Brain microvascular endothelial cell (primary cell): ENCODE measurements around the gene FHL2.

Experiments
- DNase-seq: peaks from one replicate; pipeline ENCODE4 v3.0.0-alpha.2; 2020
- H3K27ac ChIP-seq: fragments of 250-450 bp; sonication (Bioruptor Pico); 2 replicates; pipeline ENCODE4 v1.5.1; 2020; ENCODE audit warnings: mild to moderate bottlenecking, moderate library complexity
- H3K27me3 ChIP-seq: fragments of 250-450 bp; sonication (Bioruptor Pico); replicated peaks from 2 replicates; pipeline ENCODE4 v1.5.1; 2020; ENCODE audit warnings: mild to moderate bottlenecking
- H3K36me3 ChIP-seq: fragments of 250-450 bp; sonication (Bioruptor Pico); replicated peaks from 2 replicates; pipeline ENCODE4 v1.5.1; 2020; ENCODE audit warnings: mild to moderate bottlenecking
- H3K4me3 ChIP-seq: 2 replicates; pipeline ENCODE4 v1.5.1; 2011; ENCODE audit warnings: low read depth, mild to moderate bottlenecking, control low read depth, low read length, moderate library complexity
- CTCF ChIP-seq: IDR thresholded peaks from 2 replicates; pipeline ENCODE4 v1.5.1; 2011; ENCODE audit warnings: low read depth, mild to moderate bottlenecking, moderate library complexity, low read length, control low read depth, inconsistent platforms; ENCODE audit errors: missing control alignments
- in situ Hi-C: cut with HindIII; loops from 2 replicates; pipeline ENCODE4 v1.10.0; 2017; ENCODE audit warnings: low sequenced_read_pairs, low pct_ligation_motif_present

Gene FHL2

DNA sequence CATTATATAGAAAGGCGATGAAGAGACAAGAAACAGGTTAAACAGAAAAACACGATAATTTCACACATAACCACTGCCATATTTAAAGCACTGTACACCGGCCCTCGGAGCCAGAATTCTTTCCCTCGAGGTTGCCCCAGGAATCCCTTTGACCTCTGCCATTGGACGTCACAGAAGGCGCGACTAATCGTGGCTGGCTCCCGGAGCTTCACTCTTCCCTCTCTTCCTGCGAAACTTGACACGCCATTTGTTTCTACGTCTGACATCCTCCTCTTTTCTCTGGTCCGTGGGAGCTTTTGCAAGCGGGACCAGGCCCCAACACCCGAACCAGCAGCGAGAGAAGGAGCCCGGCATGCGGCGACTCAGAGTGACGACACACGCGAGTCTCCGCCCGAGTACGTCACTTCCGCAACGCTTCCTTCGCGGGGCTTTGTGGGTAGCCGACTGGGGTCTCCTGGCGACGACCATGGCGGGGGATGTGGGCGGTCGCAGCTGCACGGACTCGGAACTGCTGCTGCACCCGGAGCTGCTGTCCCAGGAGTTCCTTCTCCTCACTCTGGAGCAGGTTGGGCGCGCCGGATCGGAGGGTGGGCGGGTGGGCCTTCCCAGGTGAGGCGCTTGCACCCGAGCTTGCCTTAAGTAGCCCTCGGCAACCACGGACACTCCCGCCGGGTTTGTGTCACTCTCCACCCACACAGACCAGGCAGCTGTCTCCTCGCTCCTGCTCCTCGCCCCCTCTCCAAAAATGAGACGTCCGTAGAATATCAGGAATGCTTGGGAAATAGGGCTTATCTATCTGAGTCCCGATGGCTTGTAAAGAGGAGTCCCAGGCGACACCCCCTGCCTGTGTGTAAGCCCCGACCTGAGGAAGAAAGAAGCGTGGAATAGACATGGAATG is 61.5 kb downstream of the FHL2 start, which contains the start of gene C2orf49:
Gene C2orf49, plus strand, starts transcription at position 419 of the 898 bp plus-strand sequence. Its CDS starts 48 bp downstream, at position 467.
- TF ChIP-seq CTCF: no peak
- peak within 1 kb of the TSS; percentile 88 for H3K4me3 ChIP-seq
- peaks cover 16% of the 10 kb centered on the region for H3K36me3 ChIP-seq
- H3K27me3 ChIP-seq: no peaks in the 10 kb centered on the region
- in situ Hi-C loops: no loop called here
- peak; percentile 80 for DNase-seq
- H3K27ac ChIP-seq: peak within 1 kb of the TSS; percentile 100

DNA sequence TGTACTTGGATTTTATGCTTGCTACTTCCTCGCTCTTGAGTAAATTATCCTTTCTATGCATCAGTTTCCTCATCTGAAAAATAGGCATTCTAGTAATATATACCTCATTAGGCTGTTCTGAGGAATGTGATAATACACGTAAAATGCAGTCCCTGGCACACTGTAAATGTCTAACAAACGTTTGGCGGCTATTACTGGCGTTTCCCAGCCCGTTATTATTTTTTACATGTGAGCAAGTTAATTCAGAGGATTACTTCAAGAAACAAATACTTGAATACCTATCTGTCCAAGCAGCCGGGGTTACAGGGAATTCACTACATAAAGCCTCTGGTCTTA is 62.1 kb downstream of the FHL2 start:
- in situ Hi-C loops: no loop called here

GRCh38 chr2:105335469-105335868 is 63.4 kb downstream of the FHL2 start:
- no peaks in the 10 kb centered on the region for H3K27me3 ChIP-seq
- H3K27ac ChIP-seq: no peak overlapping the region
- peaks cover 8% of the 10 kb centered on the region for H3K36me3 ChIP-seq
- no peak for DNase-seq
- no peak for TF ChIP-seq CTCF
- in situ Hi-C loops: no loop called here
- no peak overlapping the region for H3K4me3 ChIP-seq

More for the DNA sequence above, 62.1 kb downstream of the FHL2 start:
- H3K27me3 ChIP-seq: no peaks in the 10 kb centered on the region
- peak overlapping the region; percentile 100 for H3K27ac ChIP-seq
- no peak for TF ChIP-seq CTCF
- DNase-seq: no peak
- H3K4me3 ChIP-seq: peak overlapping the region; percentile 88
- H3K36me3 ChIP-seq: peaks cover 14% of the 10 kb centered on the region

DNA sequence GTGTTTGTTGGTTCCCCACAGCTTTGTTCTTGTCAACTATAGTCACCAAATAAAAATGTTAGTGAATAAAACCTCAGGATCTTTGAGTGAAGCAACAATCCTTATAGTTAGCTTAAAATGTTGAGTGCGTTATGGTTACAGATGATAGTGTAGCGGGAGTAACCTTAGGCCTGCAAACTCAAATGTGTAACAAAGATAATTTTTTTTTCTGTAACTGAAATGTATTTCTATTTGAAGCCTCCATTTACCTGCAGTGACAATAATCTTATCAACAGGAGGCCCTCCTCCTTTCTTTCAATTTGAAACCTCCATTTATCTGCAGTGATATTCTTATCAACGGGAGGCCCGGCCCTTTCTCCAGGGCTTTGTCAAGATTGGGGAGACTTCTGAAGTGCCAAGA is 64.6 kb downstream of the FHL2 start:
- no peak for TF ChIP-seq CTCF
- H3K27ac ChIP-seq: no peak overlapping the region
- peaks cover 2% of the 10 kb centered on the region for H3K36me3 ChIP-seq
- no peaks in the 10 kb centered on the region for H3K27me3 ChIP-seq
- no peak overlapping the region for H3K4me3 ChIP-seq
- in situ Hi-C loops: no loop called here
- no peak for DNase-seq

- no peak for TF ChIP-seq CTCF
- Histone ChIP-seq H3K4me3 (no peak overlapping the region), H3K27me3 (no peaks in the 10 kb centered on the region), H3K27ac (no peak overlapping the region), H3K36me3 (peaks cover 2% of the 10 kb centered on the region)
- no peak for DNase-seq
- in situ Hi-C loops: no loop called here
Observed at GRCh38 chr2:105330681-105331375, 68.0 kb downstream of the FHL2 start.
